ENCODE data around the gene BRD1.
"Not testable (repeated sequence)": the region's sequence is repeated elsewhere in the genome, so short reads cannot be mapped to it uniquely, and the experiment has no call there.

Gene BRD1

DNA sequence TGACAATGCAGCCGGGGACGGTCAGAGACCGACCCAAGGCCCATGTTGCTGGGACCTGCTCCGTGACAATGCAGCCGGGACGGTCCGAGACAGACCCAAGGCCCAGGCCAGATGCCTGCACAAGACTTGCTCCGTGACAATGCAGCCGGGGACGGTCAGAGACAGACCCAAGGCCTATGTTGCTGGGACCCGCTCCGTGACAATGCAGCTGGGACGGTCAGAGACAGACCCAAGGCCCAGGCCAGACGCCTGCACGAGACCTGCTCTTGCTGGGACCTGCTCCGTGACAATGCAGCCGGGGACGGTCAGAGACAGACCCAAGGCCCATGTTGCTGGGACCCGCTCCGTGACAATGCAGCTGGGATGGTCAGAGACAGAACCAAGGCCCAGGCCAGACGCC lies 45.8 kb downstream of the BRD1 start:
- not testable (repeated sequence) for DNase-seq

DNA sequence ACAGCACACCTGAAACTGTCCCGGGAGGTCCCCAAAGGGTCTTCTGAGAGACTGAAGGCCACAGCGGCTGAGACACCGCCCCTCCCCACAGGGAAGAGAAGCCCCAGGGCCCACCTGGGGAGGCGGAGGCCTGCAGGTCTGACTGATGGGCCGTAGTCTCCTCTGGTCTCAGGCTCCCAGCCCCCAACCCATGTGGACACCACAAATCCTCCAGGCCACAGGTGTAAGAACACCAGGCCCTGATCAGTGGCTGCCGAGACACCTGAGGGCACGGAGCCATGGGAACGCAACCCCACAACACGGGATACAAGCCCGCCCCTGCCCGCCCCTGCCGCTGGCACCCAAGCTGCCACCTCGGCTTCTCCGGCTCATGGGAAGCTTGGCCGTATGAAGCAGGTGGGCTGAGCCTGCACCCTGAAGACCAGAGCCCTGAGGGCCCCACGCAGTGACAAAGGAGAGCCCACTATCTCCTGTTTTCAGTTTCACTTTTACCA lies 46.3 kb downstream of the BRD1 start:
- DNase-seq, result no peak

DNA sequence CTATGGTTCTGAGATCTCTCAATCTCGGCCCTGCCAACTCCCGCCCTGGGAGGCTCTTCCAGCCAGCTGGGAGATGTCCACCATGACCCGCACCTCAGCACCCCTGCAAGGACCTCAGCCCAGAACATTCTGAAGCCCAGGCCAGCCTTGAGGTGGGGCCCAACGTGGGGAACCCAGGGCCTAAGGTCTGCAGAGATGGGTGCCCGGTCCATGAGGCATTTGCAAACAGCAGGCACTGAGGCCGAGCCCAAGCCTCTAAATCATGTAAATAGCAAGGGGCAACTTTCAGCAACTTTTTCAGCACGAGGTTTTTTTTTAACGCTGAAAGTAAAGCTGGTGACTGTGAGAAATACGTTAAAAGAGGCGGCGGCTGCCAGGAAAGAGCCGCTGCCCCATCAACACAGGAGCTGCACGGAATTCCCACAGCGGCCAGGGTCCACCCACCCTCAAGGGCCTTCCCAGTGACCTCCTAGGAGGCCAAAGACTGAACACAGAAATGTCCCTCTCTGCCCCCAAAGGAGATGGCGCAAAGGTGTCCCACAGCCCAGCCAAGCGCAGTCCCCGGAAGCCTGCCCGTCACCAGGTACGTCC lies 46.9 kb downstream of the BRD1 start:
- no peak for DNase-seq

DNA sequence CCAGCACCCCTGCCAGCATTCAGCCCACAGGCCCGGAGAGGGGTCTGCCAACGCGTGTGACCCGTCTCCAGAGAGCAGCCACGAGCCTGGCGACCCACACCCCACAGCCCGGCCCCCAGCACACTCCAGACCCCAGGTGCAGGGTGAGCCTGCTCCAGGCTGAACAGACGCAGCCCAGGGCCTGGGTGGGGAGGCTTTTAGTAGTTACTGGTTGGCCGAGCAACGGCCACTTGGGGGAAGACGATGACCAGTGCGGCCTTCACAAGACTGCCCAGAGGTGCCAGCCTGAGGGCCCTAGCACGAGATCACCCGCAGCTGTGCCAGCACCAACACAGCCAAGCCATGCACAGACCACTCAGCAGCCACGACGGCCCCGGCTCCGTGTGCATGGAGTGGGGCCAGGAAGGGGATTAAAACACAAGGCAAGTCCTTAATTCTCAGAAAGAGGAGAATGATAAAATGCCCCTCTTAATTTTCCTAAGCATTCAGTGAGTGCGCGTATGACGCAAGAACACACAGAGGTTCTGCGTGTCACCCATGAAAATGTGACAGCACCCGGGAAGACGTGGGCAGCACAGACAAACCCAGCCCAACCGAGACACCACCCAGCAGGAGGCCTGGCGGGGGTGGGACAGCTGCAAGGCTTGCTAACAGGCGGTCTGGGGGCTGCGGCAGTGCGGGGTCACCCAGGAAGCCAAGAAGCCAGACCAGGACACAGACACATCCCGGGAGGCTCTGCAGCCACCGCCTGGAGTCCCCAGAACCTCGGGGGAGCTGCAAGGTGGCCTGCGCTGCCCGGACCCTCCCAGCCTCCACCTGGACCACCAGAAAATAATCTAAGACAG lies 47.6 kb downstream of the BRD1 start:
- DNase-seq, result no peak

DNA sequence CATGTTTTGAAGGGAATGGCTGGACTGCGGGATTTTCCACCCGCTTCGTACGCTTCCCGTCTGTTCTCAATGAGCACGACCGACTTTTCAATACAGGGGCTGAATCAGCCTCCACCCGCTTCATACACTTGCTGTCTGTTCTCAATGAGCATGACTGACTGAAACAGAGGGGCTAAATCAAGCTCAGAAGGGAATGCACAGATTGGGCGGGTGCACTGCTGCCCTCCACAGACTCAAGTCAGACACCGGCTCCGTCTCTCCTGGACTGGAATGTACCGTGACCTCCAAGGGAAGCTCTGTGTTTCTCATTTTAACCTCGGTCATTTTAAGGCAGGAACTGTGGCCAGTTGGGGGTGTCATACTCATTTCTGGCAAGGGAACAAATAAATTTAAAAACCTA lies 48.5 kb downstream of the BRD1 start:
- DNase-seq, result no peak

DNA sequence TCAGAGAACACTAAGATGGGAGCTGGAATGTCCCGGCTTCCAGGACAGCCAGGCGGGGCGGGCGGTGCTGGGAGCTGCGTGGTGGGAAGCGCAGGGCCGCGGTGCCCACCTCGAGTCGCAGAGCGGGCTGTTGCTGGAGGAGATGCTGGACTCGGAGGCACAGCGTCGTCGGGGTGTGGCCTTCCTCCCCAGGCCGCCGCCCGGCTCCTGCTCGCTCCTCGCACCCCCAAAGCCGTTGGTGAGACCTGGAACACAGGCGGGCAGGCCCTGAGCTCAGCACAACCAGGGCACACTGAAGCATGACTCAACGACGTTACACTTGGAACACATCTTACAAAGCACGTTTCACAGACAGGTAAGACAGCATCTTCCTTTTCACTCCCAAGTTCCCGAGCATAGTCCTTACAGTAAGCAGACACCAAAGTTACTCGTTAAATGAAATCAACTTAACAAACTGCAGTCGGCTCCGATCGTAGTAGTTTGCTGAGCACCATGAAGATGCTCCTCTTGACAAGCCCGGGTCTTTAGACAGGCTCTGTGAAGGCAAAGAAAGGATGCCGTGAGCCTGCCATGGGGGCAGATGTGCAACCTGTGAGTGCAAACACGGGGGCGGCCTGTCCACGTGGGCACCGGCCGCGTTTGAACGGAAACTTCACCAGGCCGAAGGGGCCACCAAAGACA lies 50.0 kb downstream of the BRD1 start:
- DNase-seq, result no peak

DNA sequence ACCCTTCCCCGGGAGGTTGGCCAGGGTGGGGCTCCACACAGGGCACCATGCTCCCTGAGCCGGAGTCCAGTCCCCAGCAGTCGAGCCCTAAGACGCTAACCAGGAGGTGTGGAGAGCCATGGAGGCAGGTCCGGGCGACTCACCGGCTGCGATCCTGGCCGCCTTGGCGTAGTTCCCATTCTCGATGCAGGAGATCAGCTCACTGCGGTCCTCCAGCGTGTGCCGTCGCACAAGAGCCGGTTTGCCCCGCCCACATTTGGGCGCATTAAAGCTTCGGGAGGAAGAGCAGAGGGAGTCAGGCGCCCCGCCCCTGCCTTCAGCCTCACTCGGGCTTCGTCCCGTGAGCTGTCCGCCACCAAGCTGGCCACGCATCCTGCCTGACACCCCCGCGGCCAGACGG lies 50.8 kb downstream of the BRD1 start:
- DNase-seq, result no peak

DNA sequence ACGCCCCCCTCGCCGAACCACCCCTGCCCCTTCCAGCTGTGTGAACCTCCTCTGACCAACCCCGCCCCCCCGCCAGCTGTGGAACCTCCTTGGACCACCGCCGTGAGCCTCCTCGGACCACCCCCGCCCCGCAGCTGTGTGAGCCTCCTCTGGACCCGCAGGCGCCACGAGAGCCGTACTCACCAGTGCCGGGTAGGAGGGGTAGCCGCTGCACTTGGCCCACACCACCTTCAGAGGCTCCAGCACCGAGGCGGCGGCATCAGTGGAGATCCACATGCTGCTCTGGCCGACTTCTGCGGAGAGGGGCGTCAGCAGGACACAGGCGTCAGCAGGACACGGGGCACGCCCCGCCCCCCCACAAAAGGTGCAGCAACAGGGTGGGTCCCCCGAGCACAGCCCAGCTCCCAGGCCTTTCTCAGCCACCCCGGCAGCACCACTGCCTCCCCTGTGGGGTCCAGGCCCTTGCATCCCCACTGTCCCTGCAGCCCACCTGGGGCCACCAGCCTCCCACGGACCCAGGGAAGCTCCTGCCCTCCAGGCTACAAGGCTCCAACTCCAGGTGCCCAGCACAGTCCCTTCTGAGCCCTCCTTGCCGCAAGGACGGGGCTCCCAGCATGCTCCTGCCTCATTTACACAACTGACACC lies 51.7 kb downstream of the BRD1 start:
- no peak for DNase-seq

DNA sequence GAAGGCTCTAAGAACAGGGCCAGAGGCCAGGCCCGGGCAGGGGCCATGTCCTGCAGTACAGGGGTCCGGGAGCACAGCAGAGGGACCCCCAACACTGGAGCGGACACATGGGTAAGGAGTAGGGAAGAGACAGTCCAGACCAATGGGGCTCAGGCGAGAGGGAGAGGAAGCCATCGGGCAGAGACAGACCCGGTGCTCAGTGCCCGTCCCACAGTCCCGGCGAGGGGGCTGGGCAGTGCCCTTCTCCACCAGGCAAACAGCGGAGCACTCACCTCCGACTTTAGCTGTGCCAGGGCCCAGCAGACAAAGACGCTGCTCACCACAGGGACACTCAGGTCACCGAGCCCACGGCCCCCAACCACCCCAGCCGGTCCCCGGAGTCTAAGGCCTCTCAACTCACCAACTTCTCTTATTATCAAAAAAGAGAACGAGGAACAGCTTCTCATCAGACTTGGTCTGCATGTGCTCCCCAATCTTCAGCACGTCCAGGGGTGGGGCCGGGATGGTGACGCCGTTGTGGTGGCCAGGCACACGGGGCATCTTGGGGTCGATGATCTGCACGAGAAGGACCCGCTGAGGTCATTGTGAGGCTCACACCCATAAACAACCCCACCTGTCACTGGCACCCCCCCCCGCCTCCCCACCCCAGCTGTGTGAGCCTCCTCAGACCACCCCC lies 52.3 kb downstream of the BRD1 start:
- no peak for DNase-seq

DNA sequence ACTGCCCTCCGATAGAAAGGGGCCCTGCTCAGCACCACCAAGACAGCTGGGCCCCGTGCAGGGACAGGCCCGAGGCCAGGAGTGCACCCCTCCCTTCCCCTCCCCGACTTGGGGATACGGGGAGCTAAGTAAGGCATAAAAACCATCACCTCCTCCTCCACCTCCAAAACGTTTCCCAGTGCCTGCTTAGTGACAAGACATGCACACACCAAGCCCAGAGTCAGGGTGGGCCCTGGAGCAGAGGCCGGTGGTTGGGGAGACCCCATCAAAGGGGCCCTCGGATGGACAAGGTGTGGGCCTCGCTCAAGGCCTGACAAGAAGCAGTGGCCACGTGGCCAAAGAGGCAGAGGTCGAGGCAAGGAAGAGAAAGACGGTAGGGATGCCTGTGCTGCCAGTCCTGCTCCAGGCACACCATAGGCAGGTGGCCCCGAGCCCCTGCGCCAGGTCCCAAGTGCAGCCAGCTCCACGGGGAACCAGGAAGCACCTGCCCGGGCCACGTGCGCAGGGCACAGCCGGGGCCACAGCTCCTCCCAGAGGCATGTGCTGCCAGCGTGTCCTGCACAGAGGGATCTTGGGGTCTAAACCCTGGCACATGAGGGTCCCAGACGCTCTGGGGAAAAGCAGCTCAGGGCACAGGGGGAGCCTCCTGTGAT lies 53.0 kb downstream of the BRD1 start:
- no peak for DNase-seq

DNA sequence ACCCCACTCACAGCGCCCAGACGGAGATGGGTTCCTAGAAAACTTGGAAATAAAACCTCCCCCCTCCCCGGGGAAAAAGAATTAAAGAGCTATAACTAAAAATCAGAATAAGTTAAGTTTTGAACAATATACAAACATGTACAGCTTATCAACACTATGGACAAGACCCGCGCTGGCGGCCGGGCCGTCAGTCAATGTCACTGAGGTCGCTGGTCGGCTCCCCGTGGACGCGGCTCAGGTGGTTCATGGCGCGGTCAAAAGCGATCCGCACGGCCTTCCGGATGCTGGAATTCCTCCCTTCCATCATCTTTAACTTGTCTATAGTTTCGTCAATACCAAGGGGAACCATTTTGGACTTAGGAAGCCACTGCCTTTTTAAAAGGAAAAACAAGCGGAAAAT lies 53.6 kb downstream of the BRD1 start:
- DNase-seq, result no peak

DNA sequence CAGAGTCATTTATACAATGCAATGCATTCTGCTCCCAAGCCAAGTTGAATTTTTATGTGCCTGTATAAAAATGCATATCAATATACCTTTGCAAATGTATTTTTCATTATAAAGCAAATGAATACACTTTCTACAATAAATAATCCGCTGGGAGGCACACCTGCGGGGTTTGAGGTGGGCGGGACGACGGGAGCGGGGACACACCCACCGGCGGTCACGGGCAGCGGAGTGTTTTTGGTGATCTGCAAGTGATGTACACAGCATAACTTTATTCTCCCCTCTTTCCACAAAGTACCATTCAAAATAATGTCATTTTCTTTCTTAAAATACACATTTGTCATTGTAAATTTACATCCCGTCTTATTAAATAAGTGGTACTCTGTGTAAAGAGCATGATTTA lies 54.1 kb downstream of the BRD1 start:
- DNase-seq, result no peak

DNA sequence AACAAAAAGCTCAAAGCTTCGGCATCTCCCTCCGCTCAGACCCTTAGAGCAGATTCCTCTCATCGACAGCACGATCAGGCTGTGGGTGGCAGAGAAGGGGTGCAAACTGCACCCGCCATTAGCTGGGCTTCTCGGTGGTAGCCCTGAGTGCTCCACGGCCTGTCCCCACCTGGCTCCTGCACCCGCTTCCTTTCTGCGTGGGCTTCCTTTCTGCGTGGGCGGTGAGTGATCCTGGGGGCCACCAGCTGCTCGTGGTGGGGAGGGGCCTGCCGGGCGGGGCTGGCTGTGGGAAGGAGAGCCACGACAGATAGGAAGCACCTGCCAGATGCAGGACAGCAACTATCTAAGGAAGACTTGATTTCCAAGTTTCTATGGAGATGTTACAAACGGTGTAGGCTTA lies 55.0 kb downstream of the BRD1 start:
- no peak for DNase-seq

DNA sequence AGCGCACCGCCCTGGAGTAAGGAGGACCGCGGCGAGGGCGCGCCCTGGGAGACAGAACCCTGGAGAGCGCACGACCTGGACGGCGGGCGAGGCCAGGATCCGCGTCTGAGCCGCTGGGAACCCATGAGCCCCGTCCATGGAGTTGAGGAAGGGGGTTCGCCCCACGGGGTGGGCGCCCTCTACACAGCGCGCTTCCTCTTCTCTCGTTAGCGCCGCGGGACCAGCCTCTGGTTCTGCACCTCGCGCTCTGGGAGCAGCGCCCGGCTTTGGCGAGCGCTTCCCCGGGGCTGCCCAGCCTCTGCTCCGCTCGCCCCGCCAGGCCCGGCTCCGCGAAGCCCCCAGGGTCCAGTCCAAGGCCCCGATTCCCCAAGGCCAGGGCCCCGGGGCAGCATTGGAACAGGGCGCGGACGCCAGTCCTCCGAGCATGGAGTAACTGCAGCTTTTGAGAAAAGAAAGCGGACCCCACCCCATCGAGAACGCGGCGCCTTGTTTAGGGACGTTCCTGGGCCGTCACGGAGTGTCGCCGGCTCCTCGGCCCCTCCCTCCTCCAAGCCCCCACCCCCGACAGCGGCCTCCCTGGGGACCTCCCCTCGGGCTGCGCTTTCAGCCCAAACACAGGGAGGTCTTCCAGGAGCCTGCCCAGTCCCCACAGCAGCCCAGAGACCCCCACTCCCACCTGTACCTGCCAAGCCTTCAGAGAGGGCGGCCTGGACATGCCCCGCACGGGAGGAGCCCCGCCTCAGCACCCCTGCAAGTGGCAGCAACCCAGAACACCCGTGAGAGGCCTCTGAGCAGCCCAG lies 56.2 kb downstream of the BRD1 start:
- DNase-seq, result no peak

DNA sequence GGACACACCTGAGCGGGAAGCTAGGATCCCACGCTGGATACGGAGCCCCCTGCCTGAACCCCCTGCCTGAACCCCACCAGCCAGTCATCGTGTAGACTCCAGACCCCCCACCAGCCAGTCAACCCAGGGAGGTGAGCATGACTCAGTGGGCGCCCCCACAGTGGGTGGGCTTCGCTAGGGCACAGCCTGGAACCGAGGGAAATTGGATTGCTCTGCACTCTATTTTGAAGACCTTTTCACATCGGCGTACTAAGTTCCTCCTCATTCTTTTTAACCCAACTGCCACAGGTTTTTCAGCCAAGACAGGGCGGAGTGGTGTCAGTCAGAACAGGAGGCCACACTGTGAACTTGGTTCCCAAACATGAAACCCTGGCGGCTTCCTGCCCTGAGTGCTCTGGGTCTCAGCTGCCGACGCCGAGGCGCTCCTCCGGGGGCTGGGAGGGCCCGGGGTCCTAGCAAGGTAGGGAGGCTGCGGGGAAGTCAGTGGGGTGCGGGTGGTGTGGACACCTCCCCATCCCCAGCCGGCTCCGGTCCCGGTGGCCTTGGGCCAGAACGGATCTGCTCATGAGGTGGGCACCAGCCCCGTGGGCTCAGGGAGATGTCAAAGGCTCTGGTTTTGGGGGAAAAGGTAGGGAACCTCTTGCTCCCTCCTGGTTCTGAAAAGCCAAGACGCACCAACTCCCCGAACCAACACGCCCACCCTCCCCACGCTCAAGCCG lies 57.0 kb downstream of the BRD1 start:
- no peak for DNase-seq

DNA sequence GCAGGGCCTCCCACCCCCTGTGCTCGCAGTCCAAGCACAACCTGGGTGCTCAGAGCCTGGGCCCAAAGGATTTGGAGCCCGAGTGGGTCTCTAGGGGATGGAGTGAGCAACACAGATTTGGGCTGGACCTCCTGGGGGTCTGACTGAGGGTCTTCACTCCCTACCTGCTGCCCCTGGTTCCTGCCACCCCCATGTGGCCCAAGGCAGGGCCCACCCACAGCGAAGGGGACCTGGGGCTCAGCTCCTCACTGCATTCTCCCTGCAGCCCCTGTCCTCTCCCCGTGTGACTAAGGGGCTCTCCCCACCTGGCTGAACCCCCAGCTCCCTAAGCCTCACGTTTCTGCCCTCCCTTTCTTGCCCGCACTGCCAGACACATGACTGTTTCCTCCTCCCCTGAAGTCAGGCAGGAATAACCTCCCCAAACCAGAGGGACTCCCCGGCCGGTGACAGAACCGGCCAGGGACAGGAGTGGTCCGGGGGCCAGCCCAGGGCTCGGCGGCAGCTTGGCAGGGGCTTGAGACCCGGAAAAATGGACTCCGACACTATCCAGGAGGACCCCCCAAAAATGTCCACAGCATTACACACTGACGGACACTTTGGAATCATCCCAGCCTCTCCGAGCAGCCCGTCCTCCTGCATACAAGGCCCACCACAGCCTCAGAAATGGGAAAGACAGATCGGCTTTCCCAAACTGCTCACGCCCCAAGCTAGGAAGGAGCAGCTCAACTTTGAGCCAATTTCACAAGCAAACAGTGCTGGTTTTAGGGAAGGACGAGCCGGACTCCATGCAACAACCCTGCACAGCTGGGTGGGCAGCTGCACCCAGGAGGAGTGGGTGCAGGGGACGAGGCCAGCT lies 57.8 kb downstream of the BRD1 start:
- DNase-seq, result no peak

DNA sequence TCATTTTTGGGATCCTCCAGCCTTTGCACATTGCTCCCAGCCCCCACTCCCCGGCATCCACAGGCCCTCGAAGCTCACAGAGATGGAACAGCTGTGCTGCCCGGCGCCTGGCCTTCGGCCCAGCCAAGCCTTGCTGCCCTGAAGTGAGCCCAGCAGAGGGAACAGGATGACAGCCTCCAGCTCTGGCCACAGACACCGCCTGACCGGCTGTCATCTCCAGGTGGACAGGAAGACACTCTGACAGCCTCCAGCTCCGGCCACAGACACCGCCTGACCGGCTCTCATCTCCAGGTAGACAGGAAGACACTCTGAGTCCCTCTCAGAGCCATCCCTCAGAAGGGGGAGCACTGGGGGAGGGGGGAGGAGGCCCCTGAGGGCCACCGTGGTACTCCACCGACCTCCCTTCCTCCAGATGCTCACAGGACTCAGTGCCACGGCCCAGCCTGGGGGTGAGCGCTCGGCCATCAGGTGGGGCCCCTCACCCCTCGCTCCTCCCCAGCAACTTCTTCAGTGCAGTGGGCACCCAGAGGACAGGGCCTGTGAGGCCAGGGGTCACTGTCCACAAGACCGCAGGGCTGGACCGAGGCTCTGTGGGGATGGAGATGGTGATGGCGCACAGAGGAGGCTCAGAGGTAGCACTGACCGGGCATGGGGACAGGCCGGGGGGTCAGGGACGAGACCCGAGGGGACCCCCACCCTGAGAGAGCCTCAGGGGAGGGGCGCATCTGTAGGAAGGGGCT lies 58.6 kb downstream of the BRD1 start:
- DNase-seq, result no peak

DNA sequence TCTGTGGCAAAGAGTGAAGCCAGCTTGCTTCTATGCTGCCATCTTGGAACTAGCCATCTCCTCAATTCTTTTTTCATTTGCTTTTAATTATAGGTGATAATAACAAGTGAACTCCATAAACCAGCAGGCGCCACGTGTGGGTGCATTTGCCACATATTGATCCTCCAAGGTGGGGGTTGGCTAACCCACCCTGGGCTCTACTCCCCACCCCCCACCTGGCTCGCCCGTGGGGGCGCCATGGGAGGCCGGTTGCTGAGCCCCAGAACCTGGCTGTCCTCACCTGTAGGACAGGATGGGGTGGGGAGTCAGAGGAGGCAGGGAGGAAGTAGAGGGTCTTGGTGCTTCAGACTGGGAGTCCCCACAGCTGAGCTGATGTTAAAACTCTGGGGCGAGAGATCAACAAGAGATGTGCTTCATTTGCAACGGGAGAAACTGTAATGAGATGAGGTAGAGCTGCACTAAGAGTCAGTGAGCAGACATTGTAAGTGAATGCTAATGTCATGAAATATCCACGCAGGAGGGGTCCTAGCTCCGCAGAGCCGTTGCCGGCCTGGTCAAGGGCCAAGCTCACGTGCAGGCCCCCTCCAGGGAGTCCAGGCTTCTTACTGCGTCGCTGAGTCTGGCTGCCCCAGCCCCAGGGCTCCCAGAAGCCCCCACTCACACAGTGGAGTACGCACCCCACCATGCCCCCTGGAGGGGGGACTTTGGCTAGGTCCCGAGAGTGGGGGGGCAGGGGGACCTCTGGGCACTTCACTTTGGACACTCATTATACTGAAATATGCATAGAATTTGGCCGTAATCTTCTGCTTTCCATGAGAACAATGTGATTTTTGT lies 59.4 kb downstream of the BRD1 start:
- DNase-seq, result no peak

All from SIG-M5 (cell line).